NCI-H2107 treated with DMSO at 0.1 percent for 48 hours (cell line): ENCODE data around the gene S100A13.

Experiments
- DNase-seq: peaks from one replicate; lab custom pipeline; 2025; ENCODE audit not compliant: unreplicated experiment; lab: John Stamatoyannopoulos, UW

S100A13 gene

DNA sequence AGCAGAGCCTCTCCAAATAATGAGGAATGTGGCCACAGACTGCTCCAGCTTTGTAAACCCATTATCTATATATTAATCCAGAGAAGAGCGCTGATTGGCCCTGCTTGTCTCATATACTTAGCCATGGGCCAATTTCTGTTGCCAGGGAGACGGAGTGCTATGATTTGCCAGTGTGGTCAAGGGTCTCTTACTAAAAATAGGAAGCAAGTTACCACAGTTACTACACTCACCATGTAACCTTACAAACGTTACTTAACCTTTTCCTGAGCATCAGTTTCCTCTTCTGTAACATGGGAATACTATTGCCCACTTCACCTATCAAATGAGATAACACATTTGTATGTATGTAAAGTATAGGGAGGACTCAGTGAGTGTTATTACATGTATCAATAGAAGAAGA is 54.0 kb downstream of the S100A13 start:
- no peak for DNase-seq

DNA sequence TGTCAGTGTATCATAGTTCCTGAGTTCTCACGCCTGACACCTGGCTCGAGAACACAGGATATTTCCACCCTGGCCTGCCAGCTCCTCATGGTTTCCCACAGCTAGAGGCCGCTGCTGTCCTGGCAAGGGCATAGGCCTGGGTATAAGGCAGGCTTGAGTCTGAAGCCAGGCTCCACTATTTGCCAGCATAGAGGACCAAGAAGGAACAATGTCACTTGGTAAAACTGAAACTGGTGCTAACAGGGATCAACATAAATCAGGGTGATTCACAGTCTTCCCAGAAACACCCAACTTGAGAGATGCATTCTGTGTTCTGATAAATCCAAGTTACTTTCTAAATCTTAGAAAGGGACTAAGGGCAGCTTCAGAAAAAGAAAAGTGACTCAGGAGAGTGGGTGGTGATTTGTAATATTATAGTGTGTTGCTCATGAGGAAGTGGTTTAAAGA is 54.7 kb downstream of the S100A13 start:
- peak; percentile 81 for DNase-seq

- DNase-seq = no peak
Observed at GRCh38 chr1:153571706-153572105, 55.6 kb downstream of the S100A13 start.

- no peak for DNase-seq
Observed at GRCh38 chr1:153570874-153571273, 56.4 kb downstream of the S100A13 start.

GRCh38 chr1:153569465-153569864 is 57.8 kb downstream of the S100A13 start:
- no peak for DNase-seq
